Measurements from ENCODE around the gene POLA1. TPM values are rescaled to one million over a fixed set of nuclear protein-coding genes. Genes with fewer than 3 reads are reported as not detected.
A peak's percentile ranks its signal among the peaks of the same experiment; 100 is the strongest.

Gene POLA1
- total RNA-seq, 6 experiments from 2014 or later = 2.0 to 4.5 (median 2.8) TPM

GRCh38 chrX:24672701-24673190, 21.0 kb upstream of the POLA1 start:
- ATAC-seq (no peak), DNase-seq (no peak)
- intact Hi-C loops (cut with DNase I) = no loop called here
- no peak overlapping the region for H3K27ac ChIP-seq
- no peak overlapping the region for H3K4me3 ChIP-seq
- H3K36me3 ChIP-seq = no peaks in the 10 kb centered on the region
- no peaks in the 10 kb centered on the region for H3K27me3 ChIP-seq
- WGBS (ENCODE audit: insufficient coverage, low coverage, low lambda C conversion rate, missing lambda C conversion rate) = 54% methylated on average over 11 of the region's 11 CpGs
- no peaks in the 10 kb centered on the region for H3K9me3 ChIP-seq
- no peaks in the 10 kb centered on the region for H3K4me1 ChIP-seq
- TF ChIP-seq CTCF (IDR thresholded peaks at IDR 0.05) (no peak), POLR2A (IDR thresholded peaks at IDR 0.05) (no peak)

DNA sequence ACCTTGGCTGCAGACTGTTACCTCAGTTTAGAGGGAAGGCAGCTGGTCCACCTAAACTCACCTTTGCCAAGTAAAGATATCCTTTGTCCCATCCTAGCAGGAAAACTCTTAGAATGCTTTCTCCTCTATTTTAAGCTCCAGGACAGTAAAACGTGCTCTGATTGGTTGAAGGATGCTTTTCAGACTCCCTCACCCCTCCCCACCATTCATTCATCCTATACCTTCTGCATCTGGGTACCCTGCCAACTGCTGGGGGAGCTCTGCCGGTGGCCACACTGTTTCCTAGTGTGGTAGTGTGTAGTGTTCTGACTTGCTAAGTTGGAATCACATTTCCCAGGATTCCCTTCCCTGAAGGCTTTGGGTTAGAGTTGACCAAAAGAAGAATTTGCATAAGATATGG, 20.3 kb upstream of the POLA1 start:
- no peak for TF ChIP-seq POLR2A (IDR thresholded peaks at IDR 0.05)
- H3K4me3 ChIP-seq = no peak overlapping the region
- H3K27me3 ChIP-seq = no peaks in the 10 kb centered on the region
- no peaks in the 10 kb centered on the region for H3K4me1 ChIP-seq
- no peak for DNase-seq
- intact Hi-C loops (cut with DNase I) = no loop called here
- H3K36me3 ChIP-seq = no peaks in the 10 kb centered on the region
- H3K27ac ChIP-seq = no peak overlapping the region
- no peak for ATAC-seq
- 56% methylated on average over 2 of the region's 2 CpGs for WGBS (ENCODE audit: insufficient coverage, low coverage, low lambda C conversion rate, missing lambda C conversion rate)
- H3K9me3 ChIP-seq = no peaks in the 10 kb centered on the region

DNA sequence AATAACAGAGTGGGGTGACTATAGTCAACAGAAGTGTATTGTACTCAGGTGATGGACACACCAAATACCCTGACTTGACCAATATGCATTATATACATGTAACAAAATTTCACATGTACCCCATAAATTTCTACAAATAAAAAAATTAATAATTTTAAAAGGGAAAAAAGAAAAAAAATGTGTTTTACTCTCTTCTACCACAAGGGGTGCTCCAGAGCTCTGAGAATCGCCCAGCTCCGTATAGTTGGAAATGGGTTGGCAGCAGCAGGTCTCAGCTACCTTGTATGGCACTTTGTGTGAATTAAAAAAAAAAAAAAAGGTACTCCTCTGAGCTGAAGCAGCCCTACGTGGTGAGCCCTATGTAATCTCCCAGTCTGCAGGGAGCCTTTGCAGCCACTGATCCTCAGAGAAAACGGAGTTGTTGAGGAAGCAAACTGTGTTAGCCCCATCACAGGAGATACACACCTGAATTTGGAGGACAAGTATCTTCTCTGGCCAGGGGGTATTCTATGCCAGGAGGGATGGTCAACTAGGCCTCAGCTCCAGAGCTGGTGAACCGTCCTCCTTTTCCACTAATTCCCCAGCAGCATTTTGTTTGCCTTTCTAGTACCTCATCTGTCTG, 17.2 kb upstream of the POLA1 start:
- no peaks in the 10 kb centered on the region for H3K36me3 ChIP-seq
- no peaks in the 10 kb centered on the region for H3K4me1 ChIP-seq
- ATAC-seq (peak; percentile 52 to 69 (median 64)), DNase-seq (no peak)
- WGBS (ENCODE audit: insufficient coverage, low coverage, low lambda C conversion rate, missing lambda C conversion rate) = 33% methylated on average over 5 of the region's 5 CpGs
- no peak overlapping the region for H3K4me3 ChIP-seq
- intact Hi-C loops (cut with DNase I) = no loop called here
- H3K27ac ChIP-seq = no peak overlapping the region
- no peak for TF ChIP-seq POLR2A (IDR thresholded peaks at IDR 0.05)
- peak; percentile 14 to 67 (median 62) for TF ChIP-seq CTCF (IDR thresholded peaks at IDR 0.05)
- H3K27me3 ChIP-seq = no peaks in the 10 kb centered on the region
- H3K9me3 ChIP-seq = no peaks in the 10 kb centered on the region

DNA sequence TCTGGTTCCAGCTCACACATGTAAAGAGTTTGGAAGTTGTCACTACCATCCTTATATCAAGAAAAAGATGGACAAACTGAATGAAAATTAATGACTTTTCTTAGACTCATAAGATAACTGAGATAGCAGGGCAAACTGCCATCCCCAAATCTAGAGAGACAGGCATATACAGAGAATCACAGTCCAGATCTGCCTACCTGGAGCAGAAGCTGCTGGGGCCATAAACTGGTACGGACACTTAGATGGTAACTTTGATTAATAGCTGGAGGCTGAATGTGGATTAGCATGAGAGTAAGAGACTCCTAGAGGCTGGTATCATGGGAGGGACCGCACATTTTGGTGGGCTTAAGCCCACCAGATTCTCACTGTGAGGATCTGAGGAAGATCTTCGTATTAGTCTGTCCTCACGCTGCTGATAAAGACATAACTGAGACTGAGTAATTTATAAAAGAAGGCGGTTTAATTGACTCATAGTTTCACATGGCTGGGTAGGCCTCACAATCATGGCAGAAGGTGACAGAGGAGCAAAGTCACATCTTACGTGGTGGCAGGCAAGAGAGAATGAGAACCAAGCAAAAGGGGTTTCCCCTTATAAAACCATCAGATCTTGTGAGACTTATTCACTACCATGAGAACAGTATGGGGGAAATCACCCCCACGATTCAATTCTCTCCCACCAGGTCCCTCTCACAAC, 10.8 kb upstream of the POLA1 start:
- ATAC-seq = no peak
- 53% methylated on average over 5 of the region's 7 CpGs for WGBS (ENCODE audit: insufficient coverage, low coverage, low lambda C conversion rate, missing lambda C conversion rate)
- TF ChIP-seq POLR2A (IDR thresholded peaks at IDR 0.05) = no peak
- no peak for TF ChIP-seq CTCF (IDR thresholded peaks at IDR 0.05)
- no peaks in the 10 kb centered on the region for H3K4me1 ChIP-seq
- intact Hi-C loops (cut with DNase I) = no loop called here
- no peak overlapping the region for H3K27ac ChIP-seq
- no peak for DNase-seq
- no peaks in the 10 kb centered on the region for H3K36me3 ChIP-seq
- no peaks in the 10 kb centered on the region for H3K9me3 ChIP-seq
- H3K4me3 ChIP-seq = no peak overlapping the region
- H3K27me3 ChIP-seq = no peaks in the 10 kb centered on the region

GRCh38 chrX:24684048-24684447, 9.7 kb upstream of the POLA1 start:
- H3K27me3 ChIP-seq = no peaks in the 10 kb centered on the region
- no peak overlapping the region for H3K27ac ChIP-seq
- H3K4me1 ChIP-seq = no peaks in the 10 kb centered on the region
- ATAC-seq = no peak
- intact Hi-C loops (cut with DNase I) = no loop called here
- no peaks in the 10 kb centered on the region for H3K9me3 ChIP-seq
- 44% methylated on average over 2 of the region's 2 CpGs for WGBS (ENCODE audit: insufficient coverage, low coverage, low lambda C conversion rate, missing lambda C conversion rate)
- TF ChIP-seq CTCF (IDR thresholded peaks at IDR 0.05) (no peak), POLR2A (IDR thresholded peaks at IDR 0.05) (no peak)
- no peak overlapping the region for H3K4me3 ChIP-seq
- no peak for DNase-seq
- H3K36me3 ChIP-seq = no peaks in the 10 kb centered on the region
